ENCODE data around the gene ADAMTS16.

ADAMTS16 gene

GRCh38 chr5:5350101-5350500 is 210.0 kb downstream of the ADAMTS16 start:
- no peaks in the 10 kb centered on the region for H3K36me3 ChIP-seq
- peaks cover 41% of the 10 kb centered on the region for H3K27me3 ChIP-seq (ENCODE audit: insufficient read depth, low read depth, severe bottlenecking)
- H3K4me3 ChIP-seq (ENCODE audit: low read depth, low read length) = no peak overlapping the region
- no peak for TF ChIP-seq CTCF (IDR thresholded peaks at IDR 0.05; ENCODE audit: low read depth, low read length)
- H3K9me3 ChIP-seq (ENCODE audit: severe bottlenecking) = no peaks in the 10 kb centered on the region
- DNase-seq = no peak
- H3K27ac ChIP-seq = no peak overlapping the region

- Histone ChIP-seq H3K4me3 (ENCODE audit: low read depth, low read length) (no peak overlapping the region), H3K27ac (no peak overlapping the region), H3K9me3 (ENCODE audit: severe bottlenecking) (no peaks in the 10 kb centered on the region), H3K36me3 (no peaks in the 10 kb centered on the region), H3K27me3 (ENCODE audit: insufficient read depth, low read depth, severe bottlenecking) (peaks cover 37% of the 10 kb centered on the region)
- DNase-seq = no peak
- TF ChIP-seq CTCF (IDR thresholded peaks at IDR 0.05; ENCODE audit: low read depth, low read length) = no peak
Measured at GRCh38 chr5:5351288-5351979, 211.3 kb downstream of the ADAMTS16 start.

- TF ChIP-seq CTCF (IDR thresholded peaks at IDR 0.05; ENCODE audit: low read depth, low read length) = no peak
- H3K36me3 ChIP-seq = no peaks in the 10 kb centered on the region
- H3K27ac ChIP-seq = no peak overlapping the region
Measured at GRCh38 chr5:5352675-5353074, 212.5 kb downstream of the ADAMTS16 start.

GRCh38 chr5:5353681-5354080 is 213.6 kb downstream of the ADAMTS16 start:
- Histone ChIP-seq H3K36me3 (no peaks in the 10 kb centered on the region), H3K27ac (no peak overlapping the region), H3K4me3 (ENCODE audit: low read depth, low read length) (no peak overlapping the region), H3K27me3 (ENCODE audit: insufficient read depth, low read depth, severe bottlenecking) (peaks cover 32% of the 10 kb centered on the region), H3K9me3 (ENCODE audit: severe bottlenecking) (no peaks in the 10 kb centered on the region)
- TF ChIP-seq CTCF (IDR thresholded peaks at IDR 0.05; ENCODE audit: low read depth, low read length) = no peak
- DNase-seq = no peak

More at GRCh38 chr5:5352675-5353074, 212.5 kb downstream of the ADAMTS16 start:
- H3K4me3 ChIP-seq (ENCODE audit: low read depth, low read length) = no peak overlapping the region
- H3K9me3 ChIP-seq (ENCODE audit: severe bottlenecking) = no peaks in the 10 kb centered on the region
- peaks cover 36% of the 10 kb centered on the region for H3K27me3 ChIP-seq (ENCODE audit: insufficient read depth, low read depth, severe bottlenecking)
- DNase-seq = no peak

- no peak for TF ChIP-seq CTCF (IDR thresholded peaks at IDR 0.05; ENCODE audit: low read depth, low read length)
- H3K27ac ChIP-seq = no peak overlapping the region
- H3K9me3 ChIP-seq (ENCODE audit: severe bottlenecking) = no peaks in the 10 kb centered on the region
- no peak for DNase-seq
- H3K4me3 ChIP-seq (ENCODE audit: low read depth, low read length) = no peak overlapping the region
- peaks cover 39% of the 10 kb centered on the region for H3K27me3 ChIP-seq (ENCODE audit: insufficient read depth, low read depth, severe bottlenecking)
- H3K36me3 ChIP-seq = no peaks in the 10 kb centered on the region
Measured at GRCh38 chr5:5356765-5357164, 216.6 kb downstream of the ADAMTS16 start.

- DNase-seq = no peak
- Histone ChIP-seq H3K27ac (no peak overlapping the region), H3K4me3 (ENCODE audit: low read depth, low read length) (no peak overlapping the region), H3K9me3 (ENCODE audit: severe bottlenecking) (no peaks in the 10 kb centered on the region), H3K36me3 (no peaks in the 10 kb centered on the region), H3K27me3 (ENCODE audit: insufficient read depth, low read depth, severe bottlenecking) (peaks cover 55% of the 10 kb centered on the region)
- no peak for TF ChIP-seq CTCF (IDR thresholded peaks at IDR 0.05; ENCODE audit: low read depth, low read length)
Measured at GRCh38 chr5:5359618-5360017, 219.5 kb downstream of the ADAMTS16 start.
